A549 treated with Hydrocortisone at 1 μM for 4 hours (cell line): ENCODE data around the gene SMIM35. TPM values are rescaled to one million over a fixed set of nuclear protein-coding genes. Genes with fewer than 3 reads are reported as not detected.

Source experiments
- total RNA-seq: library from RNA; stranded (reverse); fragments of 200-300 nt; extraction: Qiagen RNA extraction; gene quantifications from 5 replicates; pipeline ENCODE4 v1.2.3, GENCODE V29; 2022

SMIM35 gene
- not detected in 5 replicates for total RNA-seq

DNA sequence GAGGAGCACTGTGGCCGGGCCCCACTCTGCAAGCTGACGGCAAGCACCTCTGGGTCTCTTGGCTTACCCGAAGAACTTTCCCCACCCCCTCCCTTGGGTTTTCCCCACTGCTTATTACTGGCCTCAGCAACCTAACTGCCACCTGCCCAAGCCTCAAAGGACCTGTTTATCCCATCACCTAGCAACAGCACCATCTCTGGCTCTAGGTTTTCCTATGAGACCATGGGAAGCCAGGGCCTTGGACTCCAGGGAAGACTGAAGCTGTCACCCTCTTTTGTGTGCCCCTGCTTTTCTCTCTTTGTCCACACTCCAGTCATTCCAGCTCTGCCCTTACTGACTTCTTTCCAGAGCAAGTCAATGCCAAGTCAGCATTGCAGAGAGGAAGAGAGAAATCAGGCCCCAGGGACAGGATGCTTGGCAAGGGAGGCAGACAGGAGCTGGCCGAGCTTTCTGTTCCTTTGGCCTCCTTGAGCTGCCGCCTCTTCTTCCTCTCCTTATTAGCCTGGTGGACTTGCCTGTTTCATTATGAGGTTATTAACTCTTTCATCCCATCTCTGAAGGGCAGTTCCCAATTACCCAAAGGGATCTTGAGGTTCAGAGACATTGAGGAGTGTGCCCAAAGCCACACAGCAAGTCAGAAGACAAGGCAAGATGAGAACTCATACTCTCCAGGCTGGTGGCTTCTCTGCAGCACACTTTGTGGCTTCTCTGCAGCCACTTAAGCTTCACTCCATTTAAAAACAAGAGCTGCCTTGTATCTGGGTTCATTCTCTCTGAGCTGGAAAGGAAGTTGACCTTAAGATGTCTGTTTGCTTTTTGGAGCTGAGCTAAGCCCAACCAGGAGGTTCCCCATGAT is at the start of gene SMIM35:
SMIM35 (minus strand) TSS at position 51 of the 856 bp plus-strand sequence. CDS start 206 bp downstream, outside the sequence.

DNA sequence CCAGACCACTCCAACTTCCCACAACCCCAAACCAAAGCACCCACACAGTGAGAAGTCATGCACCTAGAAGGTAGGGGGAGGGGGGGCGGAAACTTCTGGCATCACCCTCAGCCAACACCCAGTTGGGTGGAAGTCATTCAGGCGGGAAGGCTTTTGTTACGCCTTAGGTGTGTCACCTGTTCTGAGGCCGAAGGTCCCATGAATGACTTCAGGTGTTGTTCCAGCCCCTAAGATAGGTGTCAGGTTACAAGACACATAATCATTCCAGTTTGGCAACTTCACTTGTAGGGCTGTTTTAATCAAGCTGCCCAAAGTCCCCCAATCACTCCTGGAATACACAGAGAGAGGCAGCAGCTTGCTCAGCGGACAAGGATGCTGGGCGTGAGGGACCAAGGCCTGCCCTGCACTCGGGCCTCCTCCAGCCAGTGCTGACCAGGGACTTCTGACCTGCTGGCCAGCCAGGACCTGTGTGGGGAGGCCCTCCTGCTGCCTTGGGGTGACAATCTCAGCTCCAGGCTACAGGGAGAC is 9.9 kb downstream of the SMIM35 start, which contains the start of gene TMPRSS4:
TMPRSS4 (plus strand) TSS at position 325 of the 528 bp plus-strand sequence. CDS start 225 bp downstream, outside the sequence.

DNA sequence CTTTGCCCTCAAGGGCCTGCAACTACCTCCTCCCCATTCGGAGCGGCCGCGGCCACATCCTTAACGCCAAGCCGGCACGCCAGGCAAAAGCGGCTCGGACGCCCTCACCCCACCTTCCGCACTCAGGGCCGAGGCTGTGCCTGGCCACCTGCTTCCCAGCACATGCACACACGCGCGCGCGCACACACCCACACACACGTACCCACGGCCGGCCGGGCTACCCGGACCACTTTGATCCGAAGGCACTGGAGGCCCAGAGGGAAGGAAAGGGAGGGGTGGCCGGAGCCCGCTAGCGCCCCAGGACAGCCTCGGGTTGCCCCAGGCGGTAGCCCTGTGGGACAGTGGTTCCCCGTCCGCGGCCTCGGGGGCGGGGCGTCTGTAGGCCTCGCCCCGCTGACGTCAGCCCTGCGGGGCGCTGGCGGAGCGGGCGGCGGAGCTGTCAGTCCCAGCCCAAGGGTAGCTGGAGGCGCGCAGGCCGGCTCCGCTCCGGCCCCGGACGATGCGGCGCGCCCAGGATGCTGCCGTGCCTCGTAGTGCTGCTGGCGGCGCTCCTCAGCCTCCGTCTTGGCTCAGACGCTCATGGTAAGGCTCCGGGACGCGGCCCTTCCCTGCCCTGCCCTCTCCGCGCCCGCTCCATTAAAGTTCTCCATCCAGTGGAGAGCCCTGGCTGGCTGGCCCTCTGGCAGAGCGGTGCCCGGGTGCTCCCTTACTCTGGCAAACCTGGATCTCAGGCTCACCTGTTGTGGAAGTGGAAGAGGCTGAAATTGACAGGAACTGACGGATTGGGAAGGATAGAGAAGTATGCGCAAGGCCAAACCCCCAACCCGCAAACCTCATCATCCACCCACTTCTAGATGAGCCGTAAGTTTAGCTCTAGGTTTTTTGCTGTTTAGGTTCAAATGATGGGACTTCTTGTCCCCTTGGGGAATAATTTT is 100.5 kb downstream of the SMIM35 start, which contains the start of gene IL10RA:
IL10RA (plus strand) TSS at position 442 of the 935 bp plus-strand sequence; CDS start at position 516, 74 bp downstream.

Other genes starting within 250 kb of the SMIM35 start
- 0.30 to 0.50 TPM (median 0.39 TPM) in 5 replicates for gene FXYD6, start 210.3 kb downstream of the SMIM35 start, total RNA-seq
- gene TMPRSS13, start 157.6 kb downstream of the SMIM35 start, total RNA-seq, result 0.02 TPM in 2 of 5 replicates, not detected in the others
- 0.05 to 0.13 TPM (median 0.10 TPM) in 4 of 5 replicates, not detected in the other for gene IL10RA, start 100.6 kb downstream of the SMIM35 start, total RNA-seq
- gene TMPRSS4, start 9.9 kb downstream of the SMIM35 start, total RNA-seq, result not detected in 5 replicates
- gene SCN4B, start 65.9 kb upstream of the SMIM35 start, total RNA-seq, result 0.06 to 0.21 TPM (median 0.07 TPM) in 4 of 5 replicates, not detected in the other
- gene SCN2B, start 89.7 kb upstream of the SMIM35 start, total RNA-seq, result not detected in 5 replicates
- not detected in 5 replicates for gene JAML, start 138.0 kb upstream of the SMIM35 start, total RNA-seq
- 0.26 to 0.48 TPM (median 0.36 TPM) in 5 replicates for gene MPZL3, start 165.4 kb upstream of the SMIM35 start, total RNA-seq
- gene MPZL2, start 177.3 kb upstream of the SMIM35 start, total RNA-seq, result 0.03 to 0.15 TPM (median 0.08 TPM) in 4 of 5 replicates, not detected in the other
- gene CD3E, start 217.8 kb upstream of the SMIM35 start, total RNA-seq, result not detected in 5 replicates